LNCaP clone FGC (cell line): ENCODE measurements around the gene GCN1.

ENCODE experiments used
- DNase-seq: peaks from one replicate; pipeline ENCODE4 v3.0.0-alpha.2; 2011; ENCODE audit warnings: low read depth
- H3K4me3 ChIP-seq: 2 replicates; pipeline ENCODE4 v1.5.1; 2011; ENCODE audit warnings: mild to moderate bottlenecking, low read depth, low read length, control low read depth
- TF ChIP-seq, protein P1 (sequence below): IDR thresholded peaks from 2 replicates; pipeline ENCODE4 v1.5.1; 2012; ENCODE audit warnings: mild to moderate bottlenecking; ENCODE audit not compliant: control insufficient read depth, insufficient read depth; ENCODE audit errors: extremely low read depth

The GCN1 gene

GRCh38 chr12:120095331-120095730, 99.2 kb downstream of the GCN1 start:
- TF ChIP-seq, protein P1, sequence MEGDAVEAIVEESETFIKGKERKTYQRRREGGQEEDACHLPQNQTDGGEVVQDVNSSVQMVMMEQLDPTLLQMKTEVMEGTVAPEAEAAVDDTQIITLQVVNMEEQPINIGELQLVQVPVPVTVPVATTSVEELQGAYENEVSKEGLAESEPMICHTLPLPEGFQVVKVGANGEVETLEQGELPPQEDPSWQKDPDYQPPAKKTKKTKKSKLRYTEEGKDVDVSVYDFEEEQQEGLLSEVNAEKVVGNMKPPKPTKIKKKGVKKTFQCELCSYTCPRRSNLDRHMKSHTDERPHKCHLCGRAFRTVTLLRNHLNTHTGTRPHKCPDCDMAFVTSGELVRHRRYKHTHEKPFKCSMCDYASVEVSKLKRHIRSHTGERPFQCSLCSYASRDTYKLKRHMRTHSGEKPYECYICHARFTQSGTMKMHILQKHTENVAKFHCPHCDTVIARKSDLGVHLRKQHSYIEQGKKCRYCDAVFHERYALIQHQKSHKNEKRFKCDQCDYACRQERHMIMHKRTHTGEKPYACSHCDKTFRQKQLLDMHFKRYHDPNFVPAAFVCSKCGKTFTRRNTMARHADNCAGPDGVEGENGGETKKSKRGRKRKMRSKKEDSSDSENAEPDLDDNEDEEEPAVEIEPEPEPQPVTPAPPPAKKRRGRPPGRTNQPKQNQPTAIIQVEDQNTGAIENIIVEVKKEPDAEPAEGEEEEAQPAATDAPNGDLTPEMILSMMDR = no peak
- H3K4me3 ChIP-seq = no peak overlapping the region
- DNase-seq = no peak

GRCh38 chr12:120094485-120094884, 100.0 kb downstream of the GCN1 start:
- no peak overlapping the region for H3K4me3 ChIP-seq

GRCh38 chr12:120093592-120094355, 100.7 kb downstream of the GCN1 start:
- TF ChIP-seq, protein P1 = no peak
- no peak overlapping the region for H3K4me3 ChIP-seq
- DNase-seq = no peak

More at GRCh38 chr12:120094485-120094884, 100.0 kb downstream of the GCN1 start:
- DNase-seq = no peak
- TF ChIP-seq, protein P1 = no peak

DNA sequence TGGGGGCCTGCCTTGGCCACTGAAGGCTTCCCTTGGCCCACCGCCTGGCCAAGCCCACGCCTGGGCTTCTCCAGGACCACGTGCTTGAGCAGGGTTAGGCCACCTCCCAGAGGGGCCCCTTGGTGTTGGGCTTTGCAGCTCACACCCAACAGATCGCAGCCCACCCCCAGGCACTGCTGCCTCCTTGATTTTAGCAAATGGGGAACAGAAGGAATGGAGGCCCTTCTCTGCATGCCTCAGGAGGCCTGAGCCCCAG, 101.3 kb downstream of the GCN1 start:
- no peak overlapping the region for H3K4me3 ChIP-seq
- DNase-seq = no peak
- TF ChIP-seq, protein P1 = no peak

DNA sequence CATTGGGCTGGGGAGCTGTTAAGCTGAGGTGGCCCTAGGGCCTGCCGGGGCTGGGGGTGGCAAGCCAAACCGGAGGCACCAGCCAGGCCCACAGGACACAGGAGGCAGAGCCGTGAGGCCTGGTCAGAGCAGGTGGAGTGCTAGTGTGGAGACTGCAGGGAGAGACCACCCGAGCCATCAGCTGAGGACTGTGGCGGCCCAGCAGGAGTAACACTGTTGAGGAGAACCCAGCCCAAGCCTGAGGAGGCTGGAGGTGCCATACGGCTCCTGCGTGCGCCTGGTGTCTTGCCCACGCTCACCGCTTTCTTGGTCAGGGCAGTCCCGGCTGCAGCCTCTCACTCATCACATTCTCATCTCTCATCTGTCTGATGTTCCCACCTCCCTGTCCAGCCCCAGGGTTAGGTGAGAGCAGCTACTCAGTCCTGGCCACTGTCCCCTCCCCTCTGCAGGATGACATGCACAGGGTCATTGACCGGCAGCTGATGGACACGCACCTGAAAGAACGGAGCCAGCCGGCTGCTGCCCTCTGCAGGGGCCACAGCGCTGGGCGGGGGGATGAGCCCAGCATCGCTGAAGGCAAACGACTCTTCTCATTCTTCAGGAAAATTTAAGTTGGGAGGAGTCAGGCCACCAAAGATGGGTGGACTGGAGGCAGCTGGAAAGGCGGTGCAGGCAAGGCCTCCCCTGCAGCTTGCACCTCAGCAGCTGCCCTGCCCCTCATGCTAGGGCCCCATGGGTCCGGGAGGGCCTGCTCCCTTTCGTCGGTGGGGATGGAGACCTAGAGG, 101.8 kb downstream of the GCN1 start:
- TF ChIP-seq, protein P1 = no peak
- no peak for DNase-seq
- H3K4me3 ChIP-seq = no peak overlapping the region

DNA sequence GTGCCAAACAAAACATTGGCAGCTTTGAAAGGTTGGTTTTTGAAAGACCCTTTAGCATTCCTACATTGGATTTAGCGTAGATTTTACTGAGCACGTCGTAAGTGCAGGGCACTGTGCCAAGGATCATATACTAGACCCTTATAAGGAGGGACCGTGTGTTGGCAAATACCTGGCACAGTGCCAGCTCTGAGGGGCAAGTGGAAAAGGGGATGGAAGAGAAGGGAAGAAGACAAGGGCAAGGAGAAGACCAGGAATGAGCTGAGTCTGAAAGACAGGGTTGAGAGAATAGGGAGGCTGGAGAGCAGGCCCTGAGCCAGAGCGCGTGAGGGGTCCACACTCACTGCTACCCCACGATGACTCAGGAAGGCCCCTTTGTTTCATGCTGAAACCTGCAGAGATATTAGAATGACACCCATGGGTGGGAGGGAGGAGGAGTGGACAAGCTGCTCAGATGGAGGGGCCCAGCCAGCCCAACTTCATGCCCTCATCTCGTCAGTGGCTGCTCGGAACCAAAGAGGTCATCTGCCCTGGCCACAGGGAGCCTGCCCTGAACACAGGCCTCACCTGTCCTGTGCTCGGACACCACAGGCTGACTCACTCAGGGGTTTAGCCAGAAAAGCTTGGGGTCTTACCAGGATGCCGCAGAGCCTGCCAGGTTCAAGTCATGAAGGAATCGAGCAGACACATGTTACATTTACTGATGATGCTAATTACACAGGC, 103.0 kb downstream of the GCN1 start:
- no peak overlapping the region for H3K4me3 ChIP-seq
- DNase-seq = no peak
- TF ChIP-seq, protein P1 = no peak
